Breast epithelium (tissue), 3 donors: ENCODE data around the gene SPDYE4.

Experiments used
- POLR2AphosphoS5 ChIP-seq, 3 donors: sonication (generic); formaldehyde crosslinking; IDR thresholded peaks; one replicate each; pipeline ENCODE4 v1.6.1; 2017; ENCODE audit warnings: antibody characterized with exemption in 3 of 3
- TF ChIP-seq, protein P1 (sequence below), 3 donors: fragments of 450-650 bp; IDR thresholded peaks; one replicate each; pipeline ENCODE4 v1.5.1; 2016 to 2017; ENCODE audit warnings: antibody characterized with exemption in 3 of 3, mild to moderate bottlenecking in 3 of 3, moderate library complexity in 3 of 3

DNA sequence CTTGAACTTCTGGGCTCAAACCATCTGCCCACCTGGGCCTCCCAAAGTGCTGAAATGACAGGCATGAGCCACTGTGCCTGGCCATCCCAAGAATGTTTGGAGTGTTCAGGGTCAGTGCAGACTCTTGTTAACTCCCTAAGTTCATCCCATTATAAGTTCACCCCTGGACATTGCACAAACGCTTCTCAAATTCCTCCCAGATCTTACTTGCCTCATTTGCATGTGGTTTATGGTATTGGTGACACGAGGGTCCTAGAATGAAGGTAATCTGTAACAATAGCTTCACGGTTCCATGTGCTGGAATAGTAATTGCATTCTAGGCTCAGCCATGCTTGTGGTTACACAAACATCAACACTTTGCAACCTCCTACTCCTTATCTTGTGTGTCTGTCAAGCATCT, 8.7 kb downstream of the SPDYE4 start:
- TF ChIP-seq, protein P1, sequence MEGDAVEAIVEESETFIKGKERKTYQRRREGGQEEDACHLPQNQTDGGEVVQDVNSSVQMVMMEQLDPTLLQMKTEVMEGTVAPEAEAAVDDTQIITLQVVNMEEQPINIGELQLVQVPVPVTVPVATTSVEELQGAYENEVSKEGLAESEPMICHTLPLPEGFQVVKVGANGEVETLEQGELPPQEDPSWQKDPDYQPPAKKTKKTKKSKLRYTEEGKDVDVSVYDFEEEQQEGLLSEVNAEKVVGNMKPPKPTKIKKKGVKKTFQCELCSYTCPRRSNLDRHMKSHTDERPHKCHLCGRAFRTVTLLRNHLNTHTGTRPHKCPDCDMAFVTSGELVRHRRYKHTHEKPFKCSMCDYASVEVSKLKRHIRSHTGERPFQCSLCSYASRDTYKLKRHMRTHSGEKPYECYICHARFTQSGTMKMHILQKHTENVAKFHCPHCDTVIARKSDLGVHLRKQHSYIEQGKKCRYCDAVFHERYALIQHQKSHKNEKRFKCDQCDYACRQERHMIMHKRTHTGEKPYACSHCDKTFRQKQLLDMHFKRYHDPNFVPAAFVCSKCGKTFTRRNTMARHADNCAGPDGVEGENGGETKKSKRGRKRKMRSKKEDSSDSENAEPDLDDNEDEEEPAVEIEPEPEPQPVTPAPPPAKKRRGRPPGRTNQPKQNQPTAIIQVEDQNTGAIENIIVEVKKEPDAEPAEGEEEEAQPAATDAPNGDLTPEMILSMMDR (IDR thresholded peaks at IDR 0.05): no peak
- TF ChIP-seq POLR2AphosphoS5 (IDR thresholded peaks at IDR 0.05): no peak
